ENCODE measurements around the gene EDARADD. TPM values are rescaled to one million over a fixed set of nuclear protein-coding genes. Genes with fewer than 3 reads are reported as not detected.

The EDARADD gene
- total and polyA plus RNA-seq, 2 of the 8 experiments (the other 6 are each of a cell fraction or from before 2014, with no cell fraction given), result 3.4 to 6.1 TPM

DNA sequence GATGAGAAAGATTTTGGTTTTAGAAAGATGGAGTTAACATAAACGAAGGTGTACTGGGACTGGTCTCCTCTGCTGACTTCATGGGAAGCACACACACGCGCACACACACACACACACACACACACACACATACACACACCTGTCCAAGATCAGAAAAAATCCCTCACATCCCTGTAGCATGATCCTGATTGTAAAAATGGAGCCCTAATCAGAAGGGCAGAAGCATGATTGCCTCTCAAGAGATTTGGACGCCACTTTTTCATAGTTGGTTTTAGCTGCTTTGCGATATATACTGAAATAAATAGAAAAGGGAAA, 73.2 kb downstream of the EDARADD start:
- ChIA-PET CTCF (ENCODE audit: partially characterized antibody) (interaction anchor here (0.6 to 3.7 kb wide), 6 partner anchors 9 to 329 kb away, joined by 3 to 20 read pairs (median 4); no protein-coding TSS in a partner anchor), POLR2A (ENCODE audit: partially characterized antibody) (interaction anchor here (0.5 to 1.1 kb wide), 2 partner anchors 12 to 73 kb away, joined by 3 read pairs; no protein-coding TSS in a partner anchor)
- no peak overlapping the region for H4K91ac ChIP-seq (replicated peaks; ENCODE audit: insufficient read length, low read length)
- DNase-seq (ENCODE audit: low read depth in 1 of 2, low spot score in 2 of 2) (no peak), FAIRE-seq (no peak)
- no peak overlapping the region for H4K5ac ChIP-seq (ENCODE audit: insufficient read length, low read depth, low read length)
- H3K27me3 ChIP-seq (replicated peaks in 1 of 4; ENCODE audit: control insufficient read depth in 3 of 4, extremely low read depth in 1 of 4, insufficient read depth in 3 of 4, low read length in 3 of 4), result no peaks in the 10 kb centered on the region
- no peak overlapping the region for H2BK20ac ChIP-seq (ENCODE audit: low read length)
- no peak overlapping the region for H3K9ac ChIP-seq (replicated peaks in 1 of 4; ENCODE audit: extremely low read depth in 1 of 4, low read depth in 3 of 4, low read length in 3 of 4)
- no peak overlapping the region for H3K14ac ChIP-seq (ENCODE audit: insufficient read length)
- no peaks in the 10 kb centered on the region for H3K79me2 ChIP-seq (ENCODE audit: control insufficient read depth in 1 of 2, insufficient read depth in 2 of 2, low read length in 2 of 2)
- no peak overlapping the region for H4K8ac ChIP-seq (ENCODE audit: extremely low read depth, insufficient read depth, low read length)
- no peak overlapping the region for H3K27ac ChIP-seq (ENCODE audit: low read depth, low read length)
- H3K56ac ChIP-seq (replicated peaks; ENCODE audit: insufficient read length, low read depth, low read length), result no peak overlapping the region
- H3K9me3 ChIP-seq (ENCODE audit: insufficient read depth in 2 of 2, low read depth in 1 of 2, low read length in 1 of 2), result no peaks in the 10 kb centered on the region
- H3K23ac ChIP-seq (ENCODE audit: insufficient read length), result no peak overlapping the region
- WGBS, 2 experiments (ENCODE audit: extremely low coverage in 1 of 2, insufficient coverage in 1 of 2, insufficient read length in 1 of 2, insufficient replicate concordance in 2 of 2, low coverage in 1 of 2, low lambda C conversion rate in 2 of 2, missing lambda C conversion rate in 1 of 2), result 68% methylated on average over 4 of the region's 5 CpGs; no CpG with 5 or more reads in 1 of the 2 experiments
- H3K79me1 ChIP-seq (ENCODE audit: low read depth, low read length), result no peaks in the 10 kb centered on the region; the same call in 1 of the 2 replicates
- H2AK5ac ChIP-seq (ENCODE audit: low read depth, low read length), result no peak overlapping the region
- no peak overlapping the region for H3K18ac ChIP-seq (ENCODE audit: extremely low read depth, low read length)
- no peak overlapping the region for H3K4ac ChIP-seq (replicated peaks; ENCODE audit: insufficient read length, low read depth, low read length)
- no peak overlapping the region for H2BK15ac ChIP-seq (ENCODE audit: low read length)
- H3K4me3 ChIP-seq (ENCODE audit: extremely low read depth in 1 of 4, insufficient read depth in 2 of 4, low read depth in 3 of 4, low read length in 4 of 4), result no peak overlapping the region
- no peaks in the 10 kb centered on the region; the same call in 1 of the 2 replicates for H3K23me2 ChIP-seq (ENCODE audit: low read depth, low read length)
- no peak overlapping the region for H2BK12ac ChIP-seq (ENCODE audit: low read depth, low read length)
- H3K4me1 ChIP-seq (replicated peaks in 1 of 4; ENCODE audit: control insufficient read depth in 3 of 4, insufficient read depth in 4 of 4, low read length in 3 of 4), result peaks cover 0 to 10% (median 3%) of the 10 kb centered on the region in 4 experiments; a peak in 3 of 7 replicates
- no peak overlapping the region for H2AFZ ChIP-seq (ENCODE audit: low read length)
- no peak overlapping the region for H3K4me2 ChIP-seq (ENCODE audit: insufficient read depth in 1 of 2, low read depth in 2 of 2, low read length in 2 of 2)
- no peaks in the 10 kb centered on the region for H3K36me3 ChIP-seq (ENCODE audit: control insufficient read depth in 2 of 4, insufficient read depth in 4 of 4, low read length in 3 of 4)
- no peak overlapping the region for H2BK5ac ChIP-seq (ENCODE audit: low read depth, low read length)
- H4K20me1 ChIP-seq (replicated peaks in 1 of 2; ENCODE audit: control insufficient read depth in 1 of 2, insufficient read depth in 2 of 2, low read length in 2 of 2), result no peaks in the 10 kb centered on the region
- no peak overlapping the region for H2BK120ac ChIP-seq (replicated peaks; ENCODE audit: low read depth, low read length)
- no peak for TF ChIP-seq CBX5 (IDR thresholded peaks at IDR 0.05; ENCODE audit: low read depth, low read length)
- TF ChIP-seq ATF2 (IDR thresholded peaks at IDR 0.05; ENCODE audit: low read length), result no peak
- TF ChIP-seq SP1 (IDR thresholded peaks at IDR 0.05; ENCODE audit: low read depth, low read length), result no peak
- no peak for TF ChIP-seq EP300 (IDR thresholded peaks at IDR 0.05; ENCODE audit: borderline replicate concordance in 1 of 2, low read depth in 2 of 2, low read length in 2 of 2)
- no peak for TF ChIP-seq KDM4A (IDR thresholded peaks at IDR 0.05; ENCODE audit: low read depth, low read length, severe bottlenecking)
- TF ChIP-seq ATF3 (IDR thresholded peaks at IDR 0.05; ENCODE audit: insufficient read depth, low read depth, low read length), result no peak
- no peak for TF ChIP-seq RAD21 (IDR thresholded peaks at IDR 0.05 in 1 of 2, conservative IDR thresholded peaks at IDR 0.05 in 1 of 2; ENCODE audit: low read depth in 2 of 2, low read length in 2 of 2)
- no peak for TF ChIP-seq SIN3A (conservative IDR thresholded peaks at IDR 0.05 in 1 of 2, IDR thresholded peaks at IDR 0.05 in 1 of 2; ENCODE audit: low read depth in 1 of 2, low read length in 2 of 2)
- no peak for TF ChIP-seq CEBPB (IDR thresholded peaks at IDR 0.05; ENCODE audit: low read depth, low read length)
- TF ChIP-seq RNF2 (IDR thresholded peaks at IDR 0.05; ENCODE audit: borderline replicate concordance, low read depth, low read length, missing control alignments, poor library complexity, severe bottlenecking), result no peak
